ENCODE results near the gene ZC3H8. TPM values are rescaled to one million over a fixed set of nuclear protein-coding genes. Genes with fewer than 3 reads are reported as not detected.

The ZC3H8 gene
- polyA plus RNA-seq, 2 of the 4 experiments (the other 2 are of a cell fraction), result 13.2 to 20.2 TPM

DNA sequence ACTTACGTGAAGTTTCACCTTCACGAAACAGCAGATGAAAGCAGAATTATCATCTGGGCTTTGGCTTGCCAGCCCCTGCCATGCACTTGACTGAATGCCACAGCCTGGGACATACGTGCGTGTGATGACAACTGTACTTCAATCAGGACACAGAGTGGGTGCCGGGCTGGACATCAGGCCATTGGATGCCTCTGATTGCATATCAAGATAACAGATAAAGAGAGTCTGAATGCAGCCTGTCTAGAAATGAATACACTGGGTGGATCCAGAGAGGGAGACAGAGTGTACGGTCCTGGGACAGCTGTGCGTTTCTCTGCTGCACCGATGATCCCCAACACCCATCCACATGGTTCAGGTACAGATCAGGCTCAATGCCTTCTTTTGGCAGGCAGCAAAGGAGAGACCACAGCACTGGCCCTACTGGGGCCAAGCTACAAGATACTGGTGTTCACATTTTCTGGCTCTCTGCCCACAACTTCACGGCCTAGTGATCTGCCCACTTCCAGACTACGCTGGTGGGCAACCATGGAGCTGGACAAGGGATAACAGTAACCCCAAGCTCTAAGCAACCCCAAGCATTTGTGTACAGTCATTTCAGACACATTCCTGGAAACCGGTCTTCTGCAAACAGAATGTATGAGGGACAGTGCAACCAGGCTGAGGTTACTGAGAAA, 81.1 kb downstream of the ZC3H8 start:
- DNase-seq (ENCODE audit: low read depth in 1 of 2, low spot score in 1 of 2), result no peak
- Histone ChIP-seq H3K4me1 (no peaks in the 10 kb centered on the region), H3K4me3 (no peak overlapping the region), H3K27ac (no peak overlapping the region), H3K4me2 (no peak overlapping the region), H3K9me3 (no peaks in the 10 kb centered on the region)
- CTCF ChIA-PET, result interaction anchor here (0.8 to 0.9 kb wide), 2 partner anchors 12 to 52 kb away, joined by 3 read pairs; no protein-coding TSS in a partner anchor
- TF ChIP-seq FOXS1 (CRISPR knock-in tag; IDR thresholded peaks at IDR 0.05) (no peak), SREBF2 (IDR thresholded peaks at IDR 0.05) (no peak), TP53 (CRISPR knock-in tag; IDR thresholded peaks at IDR 0.05) (no peak), CBX8 (IDR thresholded peaks at IDR 0.05) (no peak), EP300 (IDR thresholded peaks at IDR 0.05) (no peak), NFE2L2 (conservative IDR thresholded peaks at IDR 0.05; ENCODE audit: low read length) (no peak), RCOR1 (IDR thresholded peaks at IDR 0.05; ENCODE audit: low read depth, low read length) (no peak), RFX5 (IDR thresholded peaks at IDR 0.05) (no peak), FOSL2 (IDR thresholded peaks at IDR 0.05) (no peak), FOSL2 (CRISPR knock-in tag; IDR thresholded peaks at IDR 0.05) (no peak), KDM1A (IDR thresholded peaks at IDR 0.05; ENCODE audit: low read depth) (no peak), HDAC2 (IDR thresholded peaks at IDR 0.05) (no peak), JUN (IDR thresholded peaks at IDR 0.05) (no peak)
- TF ChIP-seq, protein P1, sequence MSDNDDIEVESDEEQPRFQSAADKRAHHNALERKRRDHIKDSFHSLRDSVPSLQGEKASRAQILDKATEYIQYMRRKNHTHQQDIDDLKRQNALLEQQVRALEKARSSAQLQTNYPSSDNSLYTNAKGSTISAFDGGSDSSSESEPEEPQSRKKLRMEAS (IDR thresholded peaks at IDR 0.05), result no peak
- TF ChIP-seq, protein P2, sequence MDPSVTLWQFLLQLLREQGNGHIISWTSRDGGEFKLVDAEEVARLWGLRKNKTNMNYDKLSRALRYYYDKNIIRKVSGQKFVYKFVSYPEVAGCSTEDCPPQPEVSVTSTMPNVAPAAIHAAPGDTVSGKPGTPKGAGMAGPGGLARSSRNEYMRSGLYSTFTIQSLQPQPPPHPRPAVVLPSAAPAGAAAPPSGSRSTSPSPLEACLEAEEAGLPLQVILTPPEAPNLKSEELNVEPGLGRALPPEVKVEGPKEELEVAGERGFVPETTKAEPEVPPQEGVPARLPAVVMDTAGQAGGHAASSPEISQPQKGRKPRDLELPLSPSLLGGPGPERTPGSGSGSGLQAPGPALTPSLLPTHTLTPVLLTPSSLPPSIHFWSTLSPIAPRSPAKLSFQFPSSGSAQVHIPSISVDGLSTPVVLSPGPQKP (IDR thresholded peaks at IDR 0.05; ENCODE audit: low read depth, low read length), result no peak
- TF ChIP-seq, protein P3, sequence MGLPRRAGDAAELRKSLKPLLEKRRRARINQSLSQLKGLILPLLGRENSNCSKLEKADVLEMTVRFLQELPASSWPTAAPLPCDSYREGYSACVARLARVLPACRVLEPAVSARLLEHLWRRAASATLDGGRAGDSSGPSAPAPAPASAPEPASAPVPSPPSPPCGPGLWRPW (IDR thresholded peaks at IDR 0.05), result no peak
- WGBS (ENCODE audit: missing lambda C conversion rate), result 92% methylated on average over 11 of the region's 11 CpGs
- no peak for FAIRE-seq
- ATAC-seq, result peak in 1 of 2 experiments; percentile 19; a peak in 2 of 6 replicates
- POLR2A ChIA-PET, result no interaction called here

- ChIA-PET CTCF (no interaction called here), POLR2A (no interaction called here)
- no peaks in the 10 kb centered on the region for H3K4me1 ChIP-seq
- no peak for DNase-seq (ENCODE audit: low read depth in 1 of 2, low spot score in 1 of 2)
- H3K4me2 ChIP-seq, result no peak overlapping the region
- H3K4me3 ChIP-seq, result no peak overlapping the region
- no peak for FAIRE-seq
- H3K27ac ChIP-seq, result no peak overlapping the region
- no peaks in the 10 kb centered on the region for H3K9me3 ChIP-seq
- ATAC-seq, result no peak
- WGBS (ENCODE audit: missing lambda C conversion rate), result 74% methylated on average over 4 of the region's 4 CpGs
- TF ChIP-seq, protein P4, sequence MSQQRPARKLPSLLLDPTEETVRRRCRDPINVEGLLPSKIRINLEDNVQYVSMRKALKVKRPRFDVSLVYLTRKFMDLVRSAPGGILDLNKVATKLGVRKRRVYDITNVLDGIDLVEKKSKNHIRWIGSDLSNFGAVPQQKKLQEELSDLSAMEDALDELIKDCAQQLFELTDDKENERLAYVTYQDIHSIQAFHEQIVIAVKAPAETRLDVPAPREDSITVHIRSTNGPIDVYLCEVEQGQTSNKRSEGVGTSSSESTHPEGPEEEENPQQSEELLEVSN (IDR thresholded peaks at IDR 0.05; ENCODE audit: borderline replicate concordance, low read depth), result no peak
- TF ChIP-seq EHF (CRISPR knock-in tag; IDR thresholded peaks at IDR 0.05) (no peak), MAFK (IDR thresholded peaks at IDR 0.05; ENCODE audit: partially characterized antibody) (no peak), POLR2A (IDR thresholded peaks at IDR 0.05; ENCODE audit: low read length) (no peak), HMGXB4 (CRISPR knock-in tag; IDR thresholded peaks at IDR 0.05; ENCODE audit: borderline replicate concordance) (no peak), PHF8 (IDR thresholded peaks at IDR 0.05; ENCODE audit: borderline replicate concordance, low read depth) (no peak), JUNB (IDR thresholded peaks at IDR 0.05) (no peak), KDM5A (IDR thresholded peaks at IDR 0.05) (no peak), ZNF302 (CRISPR knock-in tag; IDR thresholded peaks at IDR 0.05) (no peak), ESRRA (IDR thresholded peaks at IDR 0.05; ENCODE audit: borderline replicate concordance, low read length) (no peak), JUN (IDR thresholded peaks at IDR 0.05) (no peak), SMC3 (IDR thresholded peaks at IDR 0.05) (no peak), ZSCAN20 (CRISPR knock-in tag; IDR thresholded peaks at IDR 0.05) (no peak), MAZ (IDR thresholded peaks at IDR 0.05; ENCODE audit: borderline replicate concordance, low read depth, low read length) (no peak), USF2 (IDR thresholded peaks at IDR 0.05) (no peak), EHMT2 (IDR thresholded peaks at IDR 0.05; ENCODE audit: low read depth) (no peak), NPAS2 (CRISPR knock-in tag; IDR thresholded peaks at IDR 0.05; ENCODE audit: borderline replicate concordance) (no peak)
- TF ChIP-seq, protein P5, sequence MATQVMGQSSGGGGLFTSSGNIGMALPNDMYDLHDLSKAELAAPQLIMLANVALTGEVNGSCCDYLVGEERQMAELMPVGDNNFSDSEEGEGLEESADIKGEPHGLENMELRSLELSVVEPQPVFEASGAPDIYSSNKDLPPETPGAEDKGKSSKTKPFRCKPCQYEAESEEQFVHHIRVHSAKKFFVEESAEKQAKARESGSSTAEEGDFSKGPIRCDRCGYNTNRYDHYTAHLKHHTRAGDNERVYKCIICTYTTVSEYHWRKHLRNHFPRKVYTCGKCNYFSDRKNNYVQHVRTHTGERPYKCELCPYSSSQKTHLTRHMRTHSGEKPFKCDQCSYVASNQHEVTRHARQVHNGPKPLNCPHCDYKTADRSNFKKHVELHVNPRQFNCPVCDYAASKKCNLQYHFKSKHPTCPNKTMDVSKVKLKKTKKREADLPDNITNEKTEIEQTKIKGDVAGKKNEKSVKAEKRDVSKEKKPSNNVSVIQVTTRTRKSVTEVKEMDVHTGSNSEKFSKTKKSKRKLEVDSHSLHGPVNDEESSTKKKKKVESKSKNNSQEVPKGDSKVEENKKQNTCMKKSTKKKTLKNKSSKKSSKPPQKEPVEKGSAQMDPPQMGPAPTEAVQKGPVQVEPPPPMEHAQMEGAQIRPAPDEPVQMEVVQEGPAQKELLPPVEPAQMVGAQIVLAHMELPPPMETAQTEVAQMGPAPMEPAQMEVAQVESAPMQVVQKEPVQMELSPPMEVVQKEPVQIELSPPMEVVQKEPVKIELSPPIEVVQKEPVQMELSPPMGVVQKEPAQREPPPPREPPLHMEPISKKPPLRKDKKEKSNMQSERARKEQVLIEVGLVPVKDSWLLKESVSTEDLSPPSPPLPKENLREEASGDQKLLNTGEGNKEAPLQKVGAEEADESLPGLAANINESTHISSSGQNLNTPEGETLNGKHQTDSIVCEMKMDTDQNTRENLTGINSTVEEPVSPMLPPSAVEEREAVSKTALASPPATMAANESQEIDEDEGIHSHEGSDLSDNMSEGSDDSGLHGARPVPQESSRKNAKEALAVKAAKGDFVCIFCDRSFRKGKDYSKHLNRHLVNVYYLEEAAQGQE (IDR thresholded peaks at IDR 0.05), result no peak
Measured at GRCh38 chr2:112170495-112170894, 84.3 kb downstream of the ZC3H8 start.

Measured in A549 (cell line).